Activated naive CD8-positive, alpha-beta T cell treated with anti-CD3 and anti-CD28 coated beads, Interleukin-2, amount 10 ng/mL, durations not matched to agents 7 days and 5 days (primary cell): ENCODE data around the gene PRPF31. TPM values are rescaled to one million over a fixed set of nuclear protein-coding genes. Genes with fewer than 3 reads are reported as not detected.
A peak's percentile ranks its signal among the peaks of the same experiment; 100 is the strongest.

Experiments
- ATAC-seq: fragments of 150-1000 bp; cut with Tn5 transposase; one replicate; pipeline ENCODE4 v1.10.0; 2021; ENCODE audit warnings: low read depth, moderate library complexity
- POLR2A ChIA-PET: fragments of 350-600 bp; sonication (Branson Sonifier 250); formaldehyde crosslinking; loops from one replicate; lab custom pipeline; 2021; ENCODE audit warnings: antibody characterized with exemption; lab: Charles Lee
- DNase-seq: peaks from one replicate; pipeline ENCODE4 v3.0.0; 2021
- H3K27ac Mint-ChIP-seq: one replicate; pipeline ENCODE4 v1.8.0; 2022; ENCODE audit warnings: mild to moderate bottlenecking, mixed read lengths
- H3K27me3 Mint-ChIP-seq: one replicate; pipeline ENCODE4 v1.8.0; 2022; ENCODE audit warnings: mild to moderate bottlenecking, moderate library complexity, mixed read lengths
- H3K36me3 Mint-ChIP-seq: one replicate; pipeline ENCODE4 v1.8.0; 2021; ENCODE audit warnings: mild to moderate bottlenecking, mixed read lengths
- H3K4me1 Mint-ChIP-seq: one replicate; pipeline ENCODE4 v1.8.0; 2021; ENCODE audit warnings: mixed read lengths
- H3K4me3 Mint-ChIP-seq: one replicate; pipeline ENCODE4 v1.8.0; 2022; ENCODE audit warnings: mild to moderate bottlenecking, moderate library complexity, mixed read lengths
- H3K9me3 Mint-ChIP-seq: one replicate; pipeline ENCODE4 v1.8.0; 2021; ENCODE audit warnings: mixed read lengths
- total RNA-seq, 2 experiments: library from RNA; stranded (reverse); gene quantifications; one replicate each; pipeline ENCODE4 v1.2.3, GENCODE V29; 2021

Gene PRPF31
- total RNA-seq, 2 experiments from 2014 or later = 66.3 to 69.3 TPM

DNA sequence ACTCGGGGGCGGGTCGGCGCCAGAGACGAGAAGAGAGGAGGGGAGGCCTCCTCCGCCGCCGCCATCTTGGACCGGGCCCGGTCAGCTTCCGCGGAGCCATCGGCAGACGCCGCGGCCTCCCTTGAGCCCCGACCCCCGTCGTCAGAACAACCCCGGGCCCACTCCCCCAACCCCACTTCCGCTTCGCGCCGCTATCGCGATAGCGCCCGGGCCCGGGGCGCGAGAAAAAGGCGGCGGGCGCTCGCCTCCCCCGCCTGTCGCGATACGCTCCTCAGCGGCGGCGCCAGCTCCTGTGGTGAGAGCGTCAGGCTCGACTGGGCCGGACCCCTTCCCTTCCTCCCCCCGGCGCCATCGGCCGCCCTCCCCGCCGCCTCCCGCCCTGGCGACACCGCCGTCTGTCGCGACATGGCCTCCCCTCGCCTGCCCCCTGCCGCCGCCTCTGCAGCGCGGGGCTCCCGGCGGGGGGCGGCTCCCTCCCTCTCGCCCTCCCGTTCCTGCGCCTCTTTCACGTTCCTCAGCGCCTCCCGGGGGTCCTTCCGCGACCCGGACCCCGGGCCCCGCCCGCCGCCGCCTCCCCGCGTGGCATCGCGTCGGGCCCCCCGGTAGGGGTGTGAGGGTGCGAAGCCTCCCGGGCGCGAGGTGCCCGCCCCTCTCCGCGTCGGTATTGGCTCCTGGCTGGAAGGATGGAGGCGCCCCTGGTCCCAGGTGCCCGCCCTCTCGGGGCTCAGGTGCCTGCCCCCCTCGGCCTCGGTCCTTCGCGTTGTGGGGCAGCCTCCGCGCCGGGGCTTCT lies 22.3 kb downstream of the PRPF31 start, which contains the start of gene CNOT3:
TSS of gene CNOT3 (plus strand) at position 64 of the 790 bp plus-strand sequence. CDS start 5,217 bp downstream, outside the sequence.
- Mint-ChIP-seq H3K27me3 (no peaks in the 10 kb centered on the region), H3K36me3 (peaks cover 2% of the 10 kb centered on the region), H3K4me1 (peaks cover 33% of the 10 kb centered on the region), H3K27ac (peak within 1 kb of the TSS; percentile 90), H3K4me3 (peak within 1 kb of the TSS; percentile 90), H3K9me3 (no peaks in the 10 kb centered on the region)
- ATAC-seq (no peak), DNase-seq (peak; percentile 53)
- POLR2A ChIA-PET = interaction anchor here (0.6 to 4.0 kb wide), 14 partner anchors 12 to 1121 kb away, joined by 3 to 38 read pairs (median 4); partner anchors contain the start of genes LENG1, MBOAT7, PRPF31 and RPS9

DNA sequence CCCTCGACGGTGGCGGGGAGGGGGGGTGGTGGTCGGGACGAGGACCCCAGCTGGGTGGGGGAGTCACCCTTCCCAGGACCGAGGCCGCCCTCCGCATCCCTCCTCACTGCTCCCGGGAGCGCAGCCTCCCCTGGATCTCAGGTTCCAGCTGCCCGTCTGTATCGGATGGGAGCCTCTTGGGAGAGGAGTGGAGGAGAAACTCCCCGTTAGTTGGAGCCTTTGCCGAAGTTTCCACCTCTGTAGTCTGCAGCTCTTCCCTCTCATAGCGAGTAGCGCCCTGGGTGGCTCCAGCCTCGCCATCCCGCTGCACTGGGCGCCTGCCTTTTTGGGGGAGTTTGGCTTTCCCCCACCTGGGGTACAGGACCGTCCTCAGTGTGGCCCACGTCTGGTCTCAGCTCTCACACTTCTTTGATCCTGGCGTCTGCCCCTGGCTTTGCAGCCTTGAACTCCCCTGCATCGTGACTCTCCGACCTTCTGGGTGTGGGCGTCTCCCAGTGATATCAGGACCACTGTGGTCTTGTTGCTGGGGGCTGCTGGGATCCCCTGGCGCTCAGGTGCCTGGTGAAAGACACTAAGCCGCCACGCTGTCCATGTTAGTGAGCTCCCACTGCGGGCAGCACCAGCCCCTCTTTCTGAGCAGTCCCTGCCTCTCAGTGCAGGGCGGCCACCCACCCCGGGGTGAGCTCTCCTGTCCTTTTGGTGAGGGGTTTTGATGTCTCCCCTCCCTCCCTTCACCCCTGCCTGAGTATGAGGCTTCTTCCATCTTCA lies 23.1 kb downstream of the PRPF31 start:
- H3K27ac Mint-ChIP-seq = peak overlapping the region; percentile 90

DNA sequence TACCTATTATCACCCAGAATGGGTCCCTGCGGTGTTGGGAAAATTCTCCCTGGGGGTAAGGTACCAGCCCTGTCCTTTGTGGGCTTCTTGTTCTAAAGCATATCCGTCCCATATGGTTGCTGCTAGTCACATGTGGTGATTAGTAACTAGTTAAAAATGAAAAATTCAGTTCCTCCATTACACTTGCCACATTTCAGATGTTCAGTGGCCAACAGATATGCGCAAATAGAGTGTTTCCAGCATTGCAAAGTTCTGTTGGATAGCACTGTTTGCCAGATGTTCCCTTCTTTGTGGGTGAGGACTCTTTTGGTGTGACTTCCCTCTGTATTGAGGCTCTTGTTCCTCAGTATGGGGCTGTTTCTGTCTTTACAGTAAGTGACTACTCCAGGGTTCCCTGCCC lies 25.8 kb downstream of the PRPF31 start:
- DNase-seq (no peak), ATAC-seq (no peak)
- Mint-ChIP-seq H3K9me3 (no peaks in the 10 kb centered on the region), H3K36me3 (peaks cover 17% of the 10 kb centered on the region), H3K4me1 (peaks cover 26% of the 10 kb centered on the region), H3K4me3 (no peak overlapping the region), H3K27ac (no peak overlapping the region), H3K27me3 (no peaks in the 10 kb centered on the region)
- POLR2A ChIA-PET = no interaction called here

More for the DNA sequence above, 23.1 kb downstream of the PRPF31 start:
- DNase-seq = no peak
- H3K27me3 Mint-ChIP-seq = no peaks in the 10 kb centered on the region
- no peak for ATAC-seq
- H3K36me3 Mint-ChIP-seq = peaks cover 4% of the 10 kb centered on the region
- POLR2A ChIA-PET = interaction anchor here (0.7 to 4.0 kb wide), 4 partner anchors 21 to 62 kb away, joined by 3 to 30 read pairs (median 3); partner anchors contain the start of genes LENG1, MBOAT7, PRPF31 and TFPT
- no peaks in the 10 kb centered on the region for H3K9me3 Mint-ChIP-seq
- H3K4me3 Mint-ChIP-seq = peak overlapping the region; percentile 90
- H3K4me1 Mint-ChIP-seq = peaks cover 33% of the 10 kb centered on the region

DNA sequence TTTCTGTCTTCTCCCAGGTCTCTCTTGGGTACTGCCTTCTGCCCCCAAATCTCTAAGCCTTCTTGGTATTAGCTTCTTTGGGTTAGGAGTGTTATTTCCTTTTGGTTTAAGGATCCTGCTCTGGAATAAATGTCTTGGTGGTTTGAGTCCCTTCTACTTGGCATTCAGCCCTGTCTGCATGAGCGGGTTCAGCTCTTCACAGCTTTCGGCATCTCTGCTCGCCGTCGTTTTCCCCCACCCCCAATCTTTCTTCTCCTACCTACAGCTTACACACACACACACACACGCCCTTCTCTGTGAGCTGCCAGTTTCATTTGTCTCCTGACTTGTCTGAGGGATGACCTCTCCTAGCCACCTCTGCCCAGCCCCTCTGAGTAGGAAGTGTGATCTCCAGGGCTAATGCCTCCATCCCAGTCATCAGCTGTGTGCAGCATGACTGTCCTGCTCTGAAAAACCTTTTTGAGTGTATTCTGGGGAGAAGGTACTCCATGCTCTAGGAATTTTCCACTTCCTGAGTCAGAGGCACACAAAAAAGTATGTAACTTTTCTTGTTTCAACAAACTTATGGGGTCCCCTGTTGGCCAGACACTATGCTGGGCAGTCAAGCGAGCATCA lies 26.7 kb downstream of the PRPF31 start:
- Mint-ChIP-seq H3K4me1 (peaks cover 23% of the 10 kb centered on the region), H3K27ac (peak overlapping the region; percentile 60), H3K27me3 (no peaks in the 10 kb centered on the region), H3K36me3 (peaks cover 17% of the 10 kb centered on the region), H3K4me3 (no peak overlapping the region), H3K9me3 (no peaks in the 10 kb centered on the region)
- no peak for DNase-seq
- POLR2A ChIA-PET = no interaction called here
- ATAC-seq = no peak

DNA sequence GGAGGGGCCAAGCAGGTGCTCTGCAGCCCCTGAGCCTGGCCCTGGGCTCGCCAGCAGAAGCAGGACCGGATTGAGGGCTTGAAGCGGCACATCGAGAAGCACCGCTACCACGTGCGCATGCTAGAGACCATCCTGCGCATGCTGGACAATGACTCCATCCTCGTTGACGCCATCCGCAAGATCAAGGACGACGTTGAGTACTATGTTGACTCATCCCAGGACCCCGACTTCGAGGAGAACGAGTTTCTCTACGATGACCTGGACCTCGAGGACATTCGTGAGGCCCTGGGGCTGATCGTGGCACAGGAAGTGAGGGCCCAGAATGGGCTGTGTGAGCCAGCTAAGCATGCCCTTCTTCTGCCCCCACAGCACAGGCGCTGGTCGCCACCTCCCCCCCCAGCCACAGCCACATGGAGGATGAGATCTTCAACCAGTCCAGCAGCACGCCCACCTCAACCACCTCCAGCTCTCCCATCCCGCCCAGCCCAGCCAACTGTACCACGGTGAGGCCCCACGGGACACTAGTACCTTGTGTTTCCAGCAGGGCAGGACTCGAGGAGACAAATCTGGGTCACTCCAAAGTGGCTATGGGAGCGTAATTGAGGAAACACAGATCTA lies 30.1 kb downstream of the PRPF31 start:
- H3K4me3 Mint-ChIP-seq = no peak overlapping the region
- POLR2A ChIA-PET = no interaction called here
- H3K36me3 Mint-ChIP-seq = peaks cover 24% of the 10 kb centered on the region
- no peaks in the 10 kb centered on the region for H3K27me3 Mint-ChIP-seq
- no peaks in the 10 kb centered on the region for H3K9me3 Mint-ChIP-seq
- ATAC-seq (no peak), DNase-seq (no peak)
- H3K27ac Mint-ChIP-seq = no peak overlapping the region
- peaks cover 7% of the 10 kb centered on the region for H3K4me1 Mint-ChIP-seq

DNA sequence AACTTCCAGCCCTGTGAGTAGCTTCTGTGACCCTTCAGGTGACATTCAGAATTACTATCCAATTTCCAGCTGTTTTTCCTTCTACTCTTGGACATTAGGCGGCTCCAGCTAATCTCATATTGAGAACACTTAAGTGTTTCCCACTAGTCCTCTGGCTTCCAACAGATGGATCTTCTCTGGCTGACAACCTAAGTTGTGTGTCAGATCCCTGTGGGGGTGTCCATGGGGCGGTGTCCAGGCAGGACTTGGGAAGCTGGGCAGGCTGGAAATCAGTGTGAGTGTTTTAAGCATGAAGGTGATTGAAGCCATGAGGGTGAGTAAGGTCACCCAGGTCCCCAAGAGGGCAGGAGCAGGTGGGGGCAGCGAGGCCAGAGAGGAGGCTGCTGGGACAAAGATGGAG lies 32.1 kb downstream of the PRPF31 start:
- POLR2A ChIA-PET = interaction anchor here (1.8 kb wide), 1 partner anchor 12 kb away, joined by 7 read pairs; the partner anchor contains the start of gene LENG1
- DNase-seq = no peak
- peaks cover 28% of the 10 kb centered on the region for H3K36me3 Mint-ChIP-seq

DNA sequence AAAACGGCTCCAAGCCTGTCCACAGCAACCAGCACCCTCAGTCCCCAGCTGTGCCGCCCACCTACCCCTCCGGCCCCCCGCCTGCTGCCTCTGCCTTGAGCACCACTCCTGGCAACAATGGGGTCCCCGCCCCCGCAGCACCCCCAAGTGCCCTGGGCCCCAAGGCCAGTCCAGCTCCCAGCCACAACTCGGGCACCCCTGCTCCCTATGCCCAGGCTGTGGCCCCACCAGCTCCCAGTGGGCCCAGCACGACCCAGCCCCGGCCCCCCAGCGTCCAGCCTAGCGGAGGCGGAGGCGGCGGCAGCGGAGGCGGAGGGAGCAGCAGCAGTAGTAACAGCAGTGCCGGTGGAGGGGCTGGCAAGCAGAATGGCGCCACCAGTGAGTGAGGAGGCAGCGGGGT lies 32.6 kb downstream of the PRPF31 start:
- no peak overlapping the region for H3K4me3 Mint-ChIP-seq

More for the DNA sequence above, 32.1 kb downstream of the PRPF31 start:
- Mint-ChIP-seq H3K27me3 (no peaks in the 10 kb centered on the region), H3K4me3 (no peak overlapping the region), H3K27ac (no peak overlapping the region), H3K4me1 (no peaks in the 10 kb centered on the region), H3K9me3 (no peaks in the 10 kb centered on the region)
- ATAC-seq = no peak

DNA sequence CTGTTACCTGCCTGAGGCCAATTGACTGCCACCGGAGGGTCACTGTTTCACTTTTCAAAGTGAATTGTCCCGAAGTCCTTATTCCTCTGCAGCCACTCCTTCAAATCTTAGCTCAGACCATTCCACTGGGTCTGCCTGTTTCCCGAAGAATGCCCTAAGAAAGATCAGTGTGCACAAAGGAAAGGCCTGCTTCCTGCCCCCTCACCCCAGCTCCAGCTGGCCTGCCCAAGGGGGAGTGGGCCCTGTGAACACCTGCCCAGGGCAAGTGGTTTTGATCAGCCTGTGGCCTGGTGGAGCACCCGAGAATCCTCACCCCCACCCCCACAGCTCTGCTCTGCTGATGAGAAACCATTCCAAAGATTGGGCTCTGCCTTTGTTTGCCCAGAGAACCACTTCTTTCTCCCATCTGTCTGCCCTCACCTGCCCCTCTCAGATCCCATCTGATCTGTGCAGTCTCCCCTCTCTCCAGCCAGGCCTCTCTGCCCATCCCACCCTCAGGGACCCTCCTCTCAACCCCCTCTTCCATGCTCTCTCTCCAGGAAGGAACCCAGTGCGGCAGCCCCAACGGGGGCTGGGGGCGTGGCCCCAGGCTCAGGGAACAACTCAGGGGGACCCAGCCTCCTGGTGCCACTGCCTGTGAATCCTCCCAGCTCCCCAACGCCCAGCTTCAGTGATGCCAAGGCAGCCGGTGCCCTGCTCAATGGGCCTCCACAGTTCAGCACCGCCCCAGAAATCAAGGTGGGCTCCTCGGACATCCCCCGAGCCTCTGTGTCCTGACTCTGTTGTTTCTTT lies 33.7 kb downstream of the PRPF31 start:
- POLR2A ChIA-PET = interaction anchor here (0.6 to 2.4 kb wide), 4 partner anchors 10 to 81 kb away, joined by 4 to 13 read pairs (median 6); partner anchors contain the start of genes CNOT3 and LENG1
- Mint-ChIP-seq H3K4me1 (peaks cover 4% of the 10 kb centered on the region), H3K9me3 (no peaks in the 10 kb centered on the region), H3K36me3 (peaks cover 30% of the 10 kb centered on the region), H3K4me3 (no peak overlapping the region), H3K27me3 (no peaks in the 10 kb centered on the region), H3K27ac (no peak overlapping the region)
- ATAC-seq (no peak), DNase-seq (no peak)

More for the DNA sequence above, 32.6 kb downstream of the PRPF31 start:
- DNase-seq (no peak), ATAC-seq (no peak)
- H3K9me3 Mint-ChIP-seq = no peaks in the 10 kb centered on the region
- no peaks in the 10 kb centered on the region for H3K4me1 Mint-ChIP-seq
- H3K27ac Mint-ChIP-seq = no peak overlapping the region
- peaks cover 26% of the 10 kb centered on the region for H3K36me3 Mint-ChIP-seq
- H3K27me3 Mint-ChIP-seq = no peaks in the 10 kb centered on the region
- POLR2A ChIA-PET = interaction anchor here (1.8 kb wide), 1 partner anchor 11 kb away, joined by 7 read pairs; the partner anchor contains the start of gene LENG1

DNA sequence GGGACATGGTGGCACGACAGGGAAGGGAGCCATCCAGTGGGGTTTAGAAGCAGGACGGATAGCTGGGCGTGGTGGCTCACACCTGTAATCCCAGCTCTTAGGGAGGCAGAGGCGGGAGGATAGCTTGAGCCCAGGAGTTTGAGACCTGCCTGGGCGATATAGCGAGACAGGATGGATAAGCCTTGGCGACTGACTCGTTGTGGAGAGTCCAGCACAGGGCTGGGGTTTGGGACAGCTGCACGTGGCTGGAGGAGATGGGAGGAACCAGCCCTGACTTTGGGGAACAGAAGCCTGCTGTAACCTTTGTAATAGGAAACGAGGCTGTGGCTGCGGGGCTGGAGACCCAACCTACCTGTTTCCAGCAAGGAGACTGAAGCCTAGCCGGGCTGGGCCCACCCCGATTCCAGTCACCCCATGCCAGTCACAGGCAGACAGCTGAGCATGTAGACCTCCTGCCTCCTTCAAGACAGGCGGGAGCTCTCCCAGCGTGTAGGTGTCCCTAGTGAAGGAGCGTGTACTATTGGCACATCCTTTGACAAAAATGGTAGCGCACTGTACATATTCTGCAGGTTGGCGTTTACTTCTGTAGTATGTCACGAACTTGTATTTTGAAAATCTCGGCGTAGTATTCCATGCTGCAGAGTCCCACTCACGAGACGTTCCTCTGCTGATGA lies 35.9 kb downstream of the PRPF31 start:
- H3K27me3 Mint-ChIP-seq = no peaks in the 10 kb centered on the region
- H3K4me3 Mint-ChIP-seq = no peak overlapping the region
- POLR2A ChIA-PET = interaction anchor here (1.0 to 2.4 kb wide), 3 partner anchors 14 to 36 kb away, joined by 4 to 13 read pairs (median 4); partner anchors contain the start of genes CNOT3, PRPF31 and TFPT
- H3K27ac Mint-ChIP-seq = no peak overlapping the region
- H3K4me1 Mint-ChIP-seq = peaks cover 13% of the 10 kb centered on the region
- no peak for ATAC-seq
- no peaks in the 10 kb centered on the region for H3K9me3 Mint-ChIP-seq
- no peak for DNase-seq
- H3K36me3 Mint-ChIP-seq = peaks cover 35% of the 10 kb centered on the region

DNA sequence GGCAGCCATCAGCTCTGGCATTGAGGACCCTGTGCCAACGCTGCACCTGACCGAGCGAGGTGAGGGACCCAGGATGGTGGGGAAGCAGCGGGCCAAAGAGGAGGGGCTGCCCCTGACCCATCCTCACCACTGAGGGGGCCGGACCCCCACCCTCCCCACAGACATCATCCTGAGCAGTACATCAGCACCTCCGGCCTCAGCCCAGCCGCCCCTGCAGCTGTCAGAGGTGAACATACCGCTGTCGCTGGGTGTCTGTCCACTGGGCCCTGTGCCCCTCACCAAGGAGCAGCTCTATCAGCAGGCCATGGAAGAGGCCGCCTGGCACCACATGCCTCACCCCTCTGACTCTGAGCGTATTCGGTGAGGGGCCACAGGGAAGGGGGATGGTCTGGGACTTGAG lies 36.7 kb downstream of the PRPF31 start:
- ATAC-seq (no peak), DNase-seq (no peak)
- Mint-ChIP-seq H3K4me1 (peaks cover 16% of the 10 kb centered on the region), H3K9me3 (no peaks in the 10 kb centered on the region), H3K36me3 (peaks cover 41% of the 10 kb centered on the region), H3K27ac (no peak overlapping the region), H3K4me3 (no peak overlapping the region), H3K27me3 (no peaks in the 10 kb centered on the region)
- POLR2A ChIA-PET = interaction anchor here (0.6 to 1.3 kb wide), 3 partner anchors 15 to 360 kb away, joined by 4 read pairs; partner anchors contain the start of genes CNOT3, PRPF31 and TFPT

DNA sequence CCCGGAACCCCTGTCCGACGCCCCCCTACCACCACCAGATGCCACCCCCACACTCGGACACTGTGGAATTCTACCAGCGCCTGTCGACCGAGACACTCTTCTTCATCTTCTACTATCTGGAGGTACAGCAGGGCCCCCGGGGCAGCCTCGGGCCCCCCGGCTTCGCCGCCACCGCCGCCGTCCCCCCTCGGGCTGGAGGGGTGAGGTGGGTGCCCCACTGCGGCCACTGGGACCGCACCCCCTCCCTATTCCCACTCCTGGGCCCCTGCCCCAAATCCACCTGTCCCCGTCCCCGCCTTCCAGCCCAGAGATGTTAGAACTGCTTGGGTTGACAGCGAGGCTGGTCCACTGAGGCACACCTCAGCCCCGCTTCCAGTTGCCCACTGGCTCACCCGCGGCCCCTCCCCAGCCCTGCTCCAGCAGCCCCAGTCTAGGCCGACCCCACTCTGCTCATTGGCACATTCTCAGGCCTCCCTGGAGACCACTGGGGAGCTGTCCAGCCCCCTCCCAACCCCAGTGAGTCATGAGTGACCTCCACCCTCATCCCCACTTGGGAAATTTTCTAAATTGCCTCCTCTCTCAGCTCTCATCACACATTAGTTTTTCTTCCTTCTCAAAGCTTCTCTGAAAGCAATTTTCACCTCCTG lies 37.4 kb downstream of the PRPF31 start:
- Mint-ChIP-seq H3K4me1 (peaks cover 16% of the 10 kb centered on the region), H3K9me3 (no peaks in the 10 kb centered on the region), H3K27ac (no peak overlapping the region), H3K4me3 (no peak overlapping the region), H3K36me3 (peaks cover 39% of the 10 kb centered on the region), H3K27me3 (no peaks in the 10 kb centered on the region)
- no peak for DNase-seq
- POLR2A ChIA-PET = interaction anchor here (0.6 to 1.3 kb wide), 2 partner anchors 16 to 361 kb away, joined by 4 read pairs; partner anchors contain the start of gene CNOT3
- no peak for ATAC-seq
